Neural progenitor cell (in vitro differentiated cells): Measurements from ENCODE around the gene GTF2IRD1.

Source experiments
- EZH2 ChIP-seq: fragments of 200-600 bp; sonication (generic); IDR thresholded peaks from 2 replicates; pipeline ENCODE4 v1.6.1; 2017; ENCODE audit warnings: antibody characterized with exemption, mild to moderate bottlenecking, moderate library complexity
- EZH2phosphoT487 ChIP-seq: fragments of 200-600 bp; sonication (generic); IDR thresholded peaks from 2 replicates; pipeline ENCODE4 v1.6.1; 2017; ENCODE audit warnings: antibody characterized with exemption
- TF ChIP-seq, protein P1 (sequence below): fragments of 200-600 bp; sonication (generic); IDR thresholded peaks from 2 replicates; pipeline ENCODE4 v1.5.1; 2017; ENCODE audit warnings: antibody characterized with exemption, mild to moderate bottlenecking

DNA sequence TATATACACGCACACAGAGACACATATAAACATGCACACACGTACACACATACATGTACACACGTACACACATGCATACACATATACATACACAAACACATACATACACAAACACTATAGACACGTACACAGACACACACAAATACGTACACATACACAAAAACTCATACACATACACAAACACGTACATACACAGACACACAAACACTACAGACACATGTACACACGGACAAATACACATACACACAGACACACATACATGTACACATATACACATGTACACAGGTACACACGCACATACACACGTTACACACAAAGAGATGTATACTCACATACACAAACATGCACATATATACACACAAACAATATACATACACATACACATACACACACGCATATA lies 35.2 kb upstream of the GTF2IRD1 start:
- no peak for TF ChIP-seq EZH2
- TF ChIP-seq, protein P1, sequence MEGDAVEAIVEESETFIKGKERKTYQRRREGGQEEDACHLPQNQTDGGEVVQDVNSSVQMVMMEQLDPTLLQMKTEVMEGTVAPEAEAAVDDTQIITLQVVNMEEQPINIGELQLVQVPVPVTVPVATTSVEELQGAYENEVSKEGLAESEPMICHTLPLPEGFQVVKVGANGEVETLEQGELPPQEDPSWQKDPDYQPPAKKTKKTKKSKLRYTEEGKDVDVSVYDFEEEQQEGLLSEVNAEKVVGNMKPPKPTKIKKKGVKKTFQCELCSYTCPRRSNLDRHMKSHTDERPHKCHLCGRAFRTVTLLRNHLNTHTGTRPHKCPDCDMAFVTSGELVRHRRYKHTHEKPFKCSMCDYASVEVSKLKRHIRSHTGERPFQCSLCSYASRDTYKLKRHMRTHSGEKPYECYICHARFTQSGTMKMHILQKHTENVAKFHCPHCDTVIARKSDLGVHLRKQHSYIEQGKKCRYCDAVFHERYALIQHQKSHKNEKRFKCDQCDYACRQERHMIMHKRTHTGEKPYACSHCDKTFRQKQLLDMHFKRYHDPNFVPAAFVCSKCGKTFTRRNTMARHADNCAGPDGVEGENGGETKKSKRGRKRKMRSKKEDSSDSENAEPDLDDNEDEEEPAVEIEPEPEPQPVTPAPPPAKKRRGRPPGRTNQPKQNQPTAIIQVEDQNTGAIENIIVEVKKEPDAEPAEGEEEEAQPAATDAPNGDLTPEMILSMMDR: no peak
- no peak for TF ChIP-seq EZH2phosphoT487
